Loucy (cell line): ENCODE data around the gene GATA5.

ENCODE experiments used
- H2AFZ ChIP-seq: fragments of 200-600 bp; sonication (generic); 2 replicates; pipeline ENCODE4 v1.6.0; 2016; ENCODE audit warnings: antibody characterized with exemption, mild to moderate bottlenecking, low read length, moderate library complexity
- H3F3A ChIP-seq: fragments of 200-600 bp; 2 replicates; pipeline ENCODE4 v1.6.0; 2016; ENCODE audit warnings: antibody characterized with exemption, low read depth, mild to moderate bottlenecking
- H3K27me3 ChIP-seq: fragments of 200-600 bp; sonication (generic); 2 replicates; pipeline ENCODE4 v1.6.1; 2014; ENCODE audit warnings: low read length, mild to moderate bottlenecking; ENCODE audit not compliant: insufficient read depth, poor library complexity, severe bottlenecking
- H3K36me3 ChIP-seq: fragments of 200-600 bp; sonication (generic); 2 replicates; pipeline ENCODE4 v1.6.1; 2016; ENCODE audit warnings: low read length; ENCODE audit not compliant: insufficient read depth
- H3K4me1 ChIP-seq: fragments of 200-600 bp; sonication (generic); 2 replicates; pipeline ENCODE4 v1.5.1; 2014; ENCODE audit warnings: low read length, mild to moderate bottlenecking; ENCODE audit not compliant: insufficient read depth, poor library complexity, severe bottlenecking
- H3K4me2 ChIP-seq: fragments of 200-600 bp; sonication (generic); 2 replicates; pipeline ENCODE4 v1.6.0; 2014; ENCODE audit warnings: antibody characterized with exemption, low read length, low read depth, mild to moderate bottlenecking; ENCODE audit not compliant: poor library complexity, severe bottlenecking
- H3K4me3 ChIP-seq: fragments of 200-600 bp; sonication (generic); 2 replicates; pipeline ENCODE4 v1.5.1; 2014; ENCODE audit warnings: low read length, mild to moderate bottlenecking, mixed read lengths; ENCODE audit not compliant: poor library complexity, severe bottlenecking
- H3K79me2 ChIP-seq: fragments of 200-600 bp; sonication (generic); 2 replicates; pipeline ENCODE4 v1.6.1; 2014; ENCODE audit warnings: low read length; ENCODE audit not compliant: insufficient read depth
- H3K9ac ChIP-seq: fragments of 200-600 bp; sonication (generic); 2 replicates; pipeline ENCODE4 v1.6.0; 2014; ENCODE audit warnings: mild to moderate bottlenecking, low read depth, low read length, moderate library complexity; ENCODE audit not compliant: poor library complexity, severe bottlenecking
- H3K9me2 ChIP-seq: fragments of 200-600 bp; sonication (generic); replicated peaks from 2 replicates; pipeline ENCODE4 v1.6.1; 2016; ENCODE audit warnings: low read depth, low read length, mixed read lengths
- H3K9me3 ChIP-seq: fragments of 200-600 bp; sonication (generic); 2 replicates; pipeline ENCODE4 v1.6.1; 2014; ENCODE audit warnings: mild to moderate bottlenecking, antibody characterized with exemption, low read length, low read depth; ENCODE audit not compliant: insufficient read depth
- H4K20me1 ChIP-seq: fragments of 200-600 bp; sonication (generic); 2 replicates; pipeline ENCODE4 v1.6.0; 2014; ENCODE audit warnings: antibody characterized with exemption, low read length, mild to moderate bottlenecking; ENCODE audit not compliant: insufficient read depth, poor library complexity, severe bottlenecking
- CTCF ChIP-seq: fragments of 200-600 bp; sonication (generic); conservative IDR thresholded peaks from 2 replicates; pipeline ENCODE4 v1.5.1; 2014; ENCODE audit warnings: mild to moderate bottlenecking, antibody characterized with exemption, low read length
- EZH2phosphoT487 ChIP-seq: fragments of 200-600 bp; IDR thresholded peaks from 2 replicates; pipeline ENCODE4 v1.6.1; 2018; ENCODE audit warnings: antibody characterized with exemption, mild to moderate bottlenecking, moderate library complexity, borderline replicate concordance

The GATA5 gene

GRCh38 chr20:62462976-62463592, 12.7 kb downstream of the GATA5 start:
- no peaks in the 10 kb centered on the region for H3K9me3 ChIP-seq
- H3K4me2 ChIP-seq = no peak overlapping the region
- H3K27me3 ChIP-seq = no peaks in the 10 kb centered on the region
- no peak overlapping the region for H2AFZ ChIP-seq
- H3F3A ChIP-seq = no peaks in the 10 kb centered on the region
- H3K4me3 ChIP-seq = no peak overlapping the region
- no peaks in the 10 kb centered on the region for H3K4me1 ChIP-seq
- H3K36me3 ChIP-seq = no peaks in the 10 kb centered on the region
- no peak overlapping the region for H3K9ac ChIP-seq
- TF ChIP-seq EZH2phosphoT487 (no peak), CTCF (no peak)
- H4K20me1 ChIP-seq = no peaks in the 10 kb centered on the region
- H3K9me2 ChIP-seq = no peaks in the 10 kb centered on the region
- no peaks in the 10 kb centered on the region for H3K79me2 ChIP-seq

GRCh38 chr20:62461834-62462233, 14.0 kb downstream of the GATA5 start:
- Histone ChIP-seq H3K9me2 (no peaks in the 10 kb centered on the region), H3K36me3 (no peaks in the 10 kb centered on the region), H2AFZ (no peak overlapping the region), H3K4me3 (no peak overlapping the region), H4K20me1 (no peaks in the 10 kb centered on the region), H3F3A (no peaks in the 10 kb centered on the region), H3K9ac (no peak overlapping the region), H3K27me3 (no peaks in the 10 kb centered on the region), H3K4me2 (no peak overlapping the region), H3K9me3 (no peaks in the 10 kb centered on the region), H3K4me1 (no peaks in the 10 kb centered on the region), H3K79me2 (no peaks in the 10 kb centered on the region)
- TF ChIP-seq EZH2phosphoT487 (no peak), CTCF (no peak)

- no peaks in the 10 kb centered on the region for H3K79me2 ChIP-seq
- no peaks in the 10 kb centered on the region for H3K9me3 ChIP-seq
- no peaks in the 10 kb centered on the region for H3K4me1 ChIP-seq
- H3K4me3 ChIP-seq = no peak overlapping the region
- no peaks in the 10 kb centered on the region for H3K27me3 ChIP-seq
- TF ChIP-seq CTCF = no peak
- no peak for TF ChIP-seq EZH2phosphoT487
- H3K9ac ChIP-seq = no peak overlapping the region
- no peaks in the 10 kb centered on the region for H3K9me2 ChIP-seq
- no peaks in the 10 kb centered on the region for H3F3A ChIP-seq
- no peak overlapping the region for H3K4me2 ChIP-seq
- no peaks in the 10 kb centered on the region for H4K20me1 ChIP-seq
- no peak overlapping the region for H2AFZ ChIP-seq
- H3K36me3 ChIP-seq = no peaks in the 10 kb centered on the region
These were observed 14.6 kb downstream of the GATA5 start for GRCh38 chr20:62461157-62461556.
